ENCODE measurements around the gene RABGGTA. TPM values are rescaled to one million over a fixed set of nuclear protein-coding genes. Genes with fewer than 3 reads are reported as not detected.

Gene RABGGTA, protein sequence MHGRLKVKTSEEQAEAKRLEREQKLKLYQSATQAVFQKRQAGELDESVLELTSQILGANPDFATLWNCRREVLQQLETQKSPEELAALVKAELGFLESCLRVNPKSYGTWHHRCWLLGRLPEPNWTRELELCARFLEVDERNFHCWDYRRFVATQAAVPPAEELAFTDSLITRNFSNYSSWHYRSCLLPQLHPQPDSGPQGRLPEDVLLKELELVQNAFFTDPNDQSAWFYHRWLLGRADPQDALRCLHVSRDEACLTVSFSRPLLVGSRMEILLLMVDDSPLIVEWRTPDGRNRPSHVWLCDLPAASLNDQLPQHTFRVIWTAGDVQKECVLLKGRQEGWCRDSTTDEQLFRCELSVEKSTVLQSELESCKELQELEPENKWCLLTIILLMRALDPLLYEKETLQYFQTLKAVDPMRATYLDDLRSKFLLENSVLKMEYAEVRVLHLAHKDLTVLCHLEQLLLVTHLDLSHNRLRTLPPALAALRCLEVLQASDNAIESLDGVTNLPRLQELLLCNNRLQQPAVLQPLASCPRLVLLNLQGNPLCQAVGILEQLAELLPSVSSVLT
- total RNA-seq (2022; extraction: Qiagen RNA extraction) = 15.5 to 19.8 TPM (median 17.5 TPM) in 5 replicates

DNA sequence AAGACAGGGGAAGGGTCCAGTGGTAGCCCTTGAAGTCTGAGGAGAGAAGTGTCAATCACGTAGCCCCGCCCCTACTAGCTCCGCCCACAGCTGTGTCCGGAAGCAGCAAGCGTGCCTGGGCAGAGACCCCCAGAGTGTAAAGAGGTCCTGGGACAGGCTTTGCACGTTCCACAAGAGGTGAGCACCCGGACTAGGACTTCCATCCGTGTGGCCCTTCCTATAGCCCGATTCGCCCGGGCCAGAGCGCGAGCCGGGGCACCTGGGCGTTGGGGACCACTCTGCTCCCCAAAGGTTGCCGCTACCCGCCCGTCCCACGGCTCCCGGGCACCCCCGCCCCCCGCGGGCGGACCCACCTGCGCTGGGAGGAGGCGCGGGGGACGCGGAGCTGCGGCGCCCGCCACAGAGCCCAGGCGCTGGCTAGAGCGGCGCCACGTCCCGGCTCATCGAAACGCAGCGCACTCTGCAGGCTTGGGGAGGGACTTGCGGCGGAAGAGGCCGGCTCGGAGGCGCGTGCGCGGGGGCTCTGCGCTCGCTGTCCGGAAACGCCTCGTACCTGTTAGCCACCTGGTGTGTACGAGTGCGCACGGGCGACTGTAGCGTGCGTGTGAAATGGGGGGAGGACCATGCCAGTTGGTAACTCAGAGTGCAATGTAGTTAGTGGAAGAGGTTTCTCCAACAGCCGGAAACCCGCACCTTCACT, at the start of gene RABGGTA:
TSS of gene RABGGTA (minus strand) at position 464 of the 700 bp plus-strand sequence. CDS start 482 bp downstream, outside the sequence.

DNA sequence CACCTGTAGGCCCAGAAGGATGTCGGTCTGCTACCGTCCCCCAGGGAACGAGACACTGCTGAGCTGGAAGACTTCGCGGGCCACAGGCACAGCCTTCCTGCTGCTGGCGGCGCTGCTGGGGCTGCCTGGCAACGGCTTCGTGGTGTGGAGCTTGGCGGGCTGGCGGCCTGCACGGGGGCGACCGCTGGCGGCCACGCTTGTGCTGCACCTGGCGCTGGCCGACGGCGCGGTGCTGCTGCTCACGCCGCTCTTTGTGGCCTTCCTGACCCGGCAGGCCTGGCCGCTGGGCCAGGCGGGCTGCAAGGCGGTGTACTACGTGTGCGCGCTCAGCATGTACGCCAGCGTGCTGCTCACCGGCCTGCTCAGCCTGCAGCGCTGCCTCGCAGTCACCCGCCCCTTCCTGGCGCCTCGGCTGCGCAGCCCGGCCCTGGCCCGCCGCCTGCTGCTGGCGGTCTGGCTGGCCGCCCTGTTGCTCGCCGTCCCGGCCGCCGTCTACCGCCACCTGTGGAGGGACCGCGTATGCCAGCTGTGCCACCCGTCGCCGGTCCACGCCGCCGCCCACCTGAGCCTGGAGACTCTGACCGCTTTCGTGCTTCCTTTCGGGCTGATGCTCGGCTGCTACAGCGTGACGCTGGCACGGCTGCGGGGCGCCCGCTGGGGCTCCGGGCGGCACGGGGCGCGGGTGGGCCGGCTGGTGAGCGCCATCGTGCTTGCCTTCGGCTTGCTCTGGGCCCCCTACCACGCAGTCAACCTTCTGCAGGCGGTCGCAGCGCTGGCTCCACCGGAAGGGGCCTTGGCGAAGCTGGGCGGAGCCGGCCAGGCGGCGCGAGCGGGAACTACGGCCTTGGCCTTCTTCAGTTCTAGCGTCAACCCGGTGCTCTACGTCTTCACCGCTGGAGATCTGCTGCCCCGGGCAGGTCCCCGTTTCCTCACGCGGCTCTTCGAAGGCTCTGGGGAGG, 39.5 kb upstream of the RABGGTA start, which contains the start of gene LTB4R:
TSS of gene LTB4R (plus strand) at position 857 of the 959 bp plus-strand sequence. CDS start 4,150 bp downstream, outside the sequence.

DNA sequence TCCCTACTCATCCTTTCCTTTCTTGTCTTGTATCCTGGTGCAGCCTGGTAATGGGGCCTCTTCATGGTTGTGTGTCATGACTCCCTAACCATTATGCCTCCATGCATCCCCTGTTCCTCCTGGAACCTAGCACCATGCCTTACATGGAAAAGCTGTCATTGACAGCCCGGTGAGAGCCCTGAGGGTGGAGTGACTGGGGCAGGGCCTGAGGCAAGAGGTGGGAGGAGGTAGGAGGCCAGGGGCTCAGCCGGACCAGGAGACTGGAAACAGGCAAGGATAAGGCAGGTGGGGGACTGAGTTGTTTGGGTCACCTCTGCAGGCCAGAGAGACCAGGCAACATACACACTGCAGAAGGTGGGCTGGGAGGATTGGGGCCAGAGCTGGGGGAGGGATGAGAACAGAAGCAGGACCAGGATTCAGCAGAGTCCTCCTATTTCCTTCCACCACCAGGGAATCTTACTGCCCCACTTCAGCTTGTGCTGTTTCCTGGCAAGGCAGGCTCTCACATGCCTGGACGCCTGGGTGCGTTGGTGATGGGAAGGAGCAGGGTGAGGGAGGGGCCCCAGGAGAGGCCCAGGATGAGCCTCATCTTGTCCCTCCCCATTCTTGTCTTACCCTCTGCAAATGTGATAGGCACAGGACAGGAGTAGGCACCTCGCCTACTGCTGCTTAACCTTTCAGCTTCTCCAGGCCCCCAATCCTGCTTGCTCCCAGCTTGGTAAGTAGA, 38.3 kb upstream of the RABGGTA start, which contains the start of gene LTB4R2:
TSS of gene LTB4R2 (plus strand) at position 603 of the 727 bp plus-strand sequence. CDS start 525 bp downstream, outside the sequence.

DNA sequence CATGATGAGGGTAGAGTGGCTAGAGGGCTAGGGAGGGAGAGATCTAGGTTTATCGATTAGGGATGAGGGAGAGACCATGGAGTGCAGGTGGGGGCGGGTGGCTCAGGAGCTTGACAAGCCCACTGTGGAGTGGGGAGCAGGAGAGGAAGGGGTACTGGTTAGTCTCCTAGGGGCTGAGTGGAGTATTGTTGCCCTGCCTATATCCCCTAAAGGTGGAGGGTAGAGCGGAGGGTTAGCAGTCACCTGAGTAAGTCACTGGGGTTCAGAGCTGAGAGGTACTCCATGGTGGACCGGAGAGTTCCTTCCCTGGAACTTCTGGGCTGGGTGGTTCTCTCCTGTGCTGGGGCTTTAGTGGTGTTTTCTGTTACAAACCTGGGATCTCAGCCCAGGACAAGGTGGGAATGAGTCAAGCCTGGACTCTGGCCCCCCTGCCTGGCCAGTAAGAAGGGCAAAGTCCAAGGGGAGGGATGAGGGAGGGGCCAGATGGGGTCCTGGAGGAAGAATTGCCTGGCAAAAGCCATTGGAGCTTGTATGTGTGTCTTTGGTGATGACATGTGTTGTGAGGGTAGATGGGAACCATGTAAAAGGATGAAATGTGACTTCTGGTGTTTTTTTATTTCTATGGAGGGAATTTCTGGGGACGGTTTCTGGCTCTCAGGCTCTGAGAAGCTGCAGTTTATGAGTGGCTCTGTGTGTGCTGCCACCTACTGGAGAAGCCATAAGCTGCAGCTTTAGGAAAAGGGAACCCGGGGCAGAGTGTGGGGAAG, 36.4 kb upstream of the RABGGTA start, which contains the start of gene CIDEB:
TSS of gene CIDEB (minus strand) at position 403 of the 767 bp plus-strand sequence. CDS start at position 284, 119 bp downstream.

DNA sequence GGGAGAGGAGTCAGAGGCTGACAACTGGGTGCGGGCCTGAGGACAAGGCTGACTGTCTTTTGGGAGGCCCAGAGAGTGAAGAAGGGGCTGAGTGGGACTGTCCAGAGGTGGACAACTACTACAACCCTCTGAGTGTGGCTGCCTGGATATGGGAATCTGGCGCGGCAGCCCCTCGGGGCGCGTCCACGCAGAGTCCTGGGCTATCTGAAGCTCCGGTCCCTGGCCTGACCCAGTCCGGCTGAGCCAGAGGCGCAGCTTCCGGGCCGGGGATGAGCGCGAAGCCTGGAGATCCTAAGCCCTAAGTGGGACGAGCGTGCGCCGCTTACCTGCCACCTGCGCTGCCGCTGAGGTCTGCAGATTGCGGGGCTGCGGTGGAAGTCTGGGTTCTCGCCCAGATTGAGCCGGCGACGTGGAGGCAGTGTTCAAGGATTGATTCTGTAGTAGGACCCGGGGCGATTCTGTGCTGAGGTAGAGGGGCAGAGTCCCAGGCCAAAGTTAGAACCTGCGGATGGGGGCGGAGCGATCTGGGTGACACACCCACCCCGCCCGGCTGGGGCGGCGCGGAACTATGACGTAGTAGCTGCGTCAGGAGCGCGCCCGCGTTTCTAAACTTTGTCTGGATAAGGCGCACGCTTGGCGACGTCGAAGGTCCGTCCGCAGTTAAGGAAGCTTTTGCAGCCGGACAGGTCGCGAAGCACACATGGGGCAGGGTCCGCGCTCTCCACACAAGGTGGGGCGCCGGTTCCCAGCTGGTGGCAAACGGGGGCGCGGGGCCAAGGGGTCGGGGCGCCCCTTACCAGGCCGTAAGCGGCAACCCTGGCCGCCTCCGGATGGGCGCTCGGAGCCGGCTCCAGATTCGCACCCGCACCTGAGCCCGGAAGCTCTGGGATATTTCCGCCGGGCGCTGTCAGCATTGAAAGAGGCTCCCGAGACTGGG, 28.1 kb upstream of the RABGGTA start, which contains the start of the genes DHRS1 and NOP9:
TSS of gene DHRS1 (minus strand) at position 526 of the 937 bp plus-strand sequence. CDS start 674 bp downstream, outside the sequence.
TSS of gene NOP9 (plus strand) at position 596 of the 937 bp plus-strand sequence. CDS start at position 701, 105 bp downstream.

GRCh38 chr14:24262821-24263733, 8.3 kb downstream of the RABGGTA start, which contains the start of gene TGM1:
TSS of gene TGM1 (minus strand) at chr14:24263177. CDS start at chr14:24262352, 825 bp downstream.

DNA sequence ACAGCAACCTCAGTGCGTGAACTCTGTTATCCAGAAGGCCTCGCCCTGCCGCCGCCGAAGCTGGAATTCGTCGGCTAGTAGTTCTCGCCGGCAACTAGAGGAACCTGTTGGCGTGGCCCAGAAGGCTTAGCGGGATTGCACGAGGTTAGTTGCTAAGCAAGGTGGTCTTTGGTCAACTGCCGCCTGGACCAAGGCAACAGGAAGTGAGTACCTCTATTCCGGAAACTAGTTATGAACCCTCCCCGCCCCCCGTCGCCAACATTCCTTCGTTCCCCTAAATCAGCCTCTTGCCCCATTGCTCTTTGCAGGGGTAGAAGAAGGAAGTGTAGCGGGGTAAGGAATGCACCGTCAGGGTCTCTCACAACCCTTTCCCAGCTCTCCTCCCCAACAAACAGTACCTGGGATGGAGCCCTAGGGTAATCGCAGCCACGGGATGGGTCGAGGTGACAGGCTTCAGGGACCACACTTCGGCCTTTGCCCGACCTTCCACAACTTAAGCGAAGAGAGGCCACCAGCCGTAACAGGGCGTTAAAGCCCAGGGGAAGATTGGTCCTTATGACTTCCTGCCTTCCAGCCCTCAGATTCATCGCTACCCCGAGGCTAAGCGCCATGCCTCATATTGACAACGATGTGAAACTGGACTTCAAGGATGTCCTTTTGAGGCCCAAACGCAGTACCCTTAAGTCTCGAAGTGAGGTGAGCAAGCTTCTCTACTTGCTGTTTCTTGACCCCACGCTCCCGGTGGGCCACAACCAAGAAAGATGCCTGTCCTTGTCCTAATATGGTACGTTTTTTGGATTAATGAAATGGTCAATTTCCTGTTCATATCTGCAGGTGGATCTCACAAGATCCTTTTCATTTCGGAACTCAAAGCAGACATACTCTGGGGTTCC, 38.5 kb downstream of the RABGGTA start, which contains the start of gene GMPR2:
TSS of gene GMPR2 (plus strand) at position 285 of the 893 bp plus-strand sequence. CDS start at position 610, 325 bp downstream.

DNA sequence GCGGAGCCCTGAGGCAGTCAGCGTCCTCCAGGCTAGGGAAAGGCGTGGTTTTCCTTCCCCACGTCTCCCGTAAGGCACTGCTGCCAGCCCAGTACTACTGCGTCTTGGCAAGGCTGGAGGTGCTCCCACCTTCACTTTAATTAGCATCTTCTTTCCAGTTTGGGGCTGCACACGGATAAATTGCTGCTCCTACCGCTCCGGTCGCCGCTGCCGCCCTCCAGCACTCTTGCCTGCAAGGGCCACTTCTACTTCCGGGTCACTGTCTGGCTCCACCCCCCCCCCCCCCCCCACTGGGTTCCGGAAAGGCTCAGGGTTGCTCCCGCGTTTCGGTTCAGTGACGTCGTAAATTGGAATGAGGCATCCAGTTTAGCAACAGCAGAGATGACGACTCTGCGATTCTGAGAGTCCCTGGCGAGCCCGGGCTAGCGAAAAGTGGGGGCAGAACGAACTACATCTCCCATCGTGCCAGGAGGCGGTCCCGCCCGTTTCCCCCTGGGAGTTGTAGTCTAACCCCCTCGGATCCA, 39.2 kb downstream of the RABGGTA start, which contains the start of gene NEDD8:
TSS of gene NEDD8 (minus strand) at position 247 of the 524 bp plus-strand sequence. CDS start at position 147, 100 bp downstream.

Other genes starting within 250 kb of the RABGGTA start
- 0.35 to 0.74 TPM (median 0.53 TPM) in 5 replicates for gene CARMIL3, start 219.6 kb downstream of the RABGGTA start, total RNA-seq (2022; extraction: Qiagen RNA extraction)
- not detected in 5 replicates for gene CPNE6, start 200.0 kb downstream of the RABGGTA start, total RNA-seq (2022; extraction: Qiagen RNA extraction)
- 15.0 to 21.2 TPM (median 19.3 TPM) in 5 replicates for gene PCK2, start 177.3 kb downstream of the RABGGTA start, total RNA-seq (2022; extraction: Qiagen RNA extraction)
- 20.8 to 22.4 TPM (median 21.9 TPM) in 5 replicates for gene DCAF11, start 156.8 kb downstream of the RABGGTA start, total RNA-seq (2022; extraction: Qiagen RNA extraction)
- gene NRL, start 156.6 kb downstream of the RABGGTA start, total RNA-seq (2022; extraction: Qiagen RNA extraction) = 0.56 to 1.1 TPM (median 0.84 TPM) in 5 replicates
- 0.13 to 0.19 TPM in 2 of 5 replicates, not detected in the others for gene FITM1, start 140.9 kb downstream of the RABGGTA start, total RNA-seq (2022; extraction: Qiagen RNA extraction)
- gene PSME1, start 135.4 kb downstream of the RABGGTA start, total RNA-seq (2022; extraction: Qiagen RNA extraction) = 159 to 187 TPM (median 162 TPM) in 5 replicates
- gene EMC9, start 130.0 kb downstream of the RABGGTA start, total RNA-seq (2022; extraction: Qiagen RNA extraction) = 45.7 to 62.3 TPM (median 60.1 TPM) in 5 replicates
- gene PSME2, start 125.0 kb downstream of the RABGGTA start, total RNA-seq (2022; extraction: Qiagen RNA extraction) = 151 to 185 TPM (median 159 TPM) in 5 replicates
- gene RNF31, start 124.1 kb downstream of the RABGGTA start, total RNA-seq (2022; extraction: Qiagen RNA extraction) = 19.9 to 35.1 TPM (median 34.3 TPM) in 5 replicates
- gene IRF9, start 110.3 kb downstream of the RABGGTA start, total RNA-seq (2022; extraction: Qiagen RNA extraction) = 16.8 to 21.0 TPM (median 17.7 TPM) in 5 replicates
- gene REC8, start 99.5 kb downstream of the RABGGTA start, total RNA-seq (2022; extraction: Qiagen RNA extraction) = 3.3 to 6.5 TPM (median 5.3 TPM) in 5 replicates
- 72.5 to 89.6 TPM (median 84.6 TPM) in 5 replicates for gene IPO4, start 82.8 kb downstream of the RABGGTA start, total RNA-seq (2022; extraction: Qiagen RNA extraction)
- 58.4 to 64.8 TPM (median 63.8 TPM) in 5 replicates for gene TM9SF1, start 76.2 kb downstream of the RABGGTA start, total RNA-seq (2022; extraction: Qiagen RNA extraction)
- not detected in 5 replicates for gene TSSK4, start 65.9 kb downstream of the RABGGTA start, total RNA-seq (2022; extraction: Qiagen RNA extraction)
- gene CHMP4A, start 58.1 kb downstream of the RABGGTA start, total RNA-seq (2022; extraction: Qiagen RNA extraction) = 75.9 to 98.1 TPM (median 81.6 TPM) in 5 replicates
- 29.1 to 34.2 TPM (median 30.7 TPM) in 5 replicates for gene MDP1, start 55.5 kb downstream of the RABGGTA start, total RNA-seq (2022; extraction: Qiagen RNA extraction)
- gene NEDD8, start 39.2 kb downstream of the RABGGTA start, total RNA-seq (2022; extraction: Qiagen RNA extraction) = 450 to 490 TPM (median 458 TPM) in 5 replicates
- 54.1 to 66.3 TPM (median 57.2 TPM) in 5 replicates for gene GMPR2, start 38.7 kb downstream of the RABGGTA start, total RNA-seq (2022; extraction: Qiagen RNA extraction)
- 34.4 to 39.3 TPM (median 36.4 TPM) in 5 replicates for gene TINF2, start 29.0 kb downstream of the RABGGTA start, total RNA-seq (2022; extraction: Qiagen RNA extraction)
- gene TGM1, start 8.4 kb downstream of the RABGGTA start, total RNA-seq (2022; extraction: Qiagen RNA extraction) = 0.89 to 1.9 TPM (median 1.4 TPM) in 5 replicates
- gene DHRS1, start 28.2 kb upstream of the RABGGTA start, total RNA-seq (2022; extraction: Qiagen RNA extraction) = 10.4 to 14.5 TPM (median 11.6 TPM) in 5 replicates
- gene NOP9, start 28.3 kb upstream of the RABGGTA start, total RNA-seq (2022; extraction: Qiagen RNA extraction) = 13.5 to 16.8 TPM (median 15.9 TPM) in 5 replicates
- 0.08 to 0.24 TPM (median 0.17 TPM) in 5 replicates for gene CIDEB, start 36.4 kb upstream of the RABGGTA start, total RNA-seq (2022; extraction: Qiagen RNA extraction)
- 2.1 to 5.7 TPM (median 4.5 TPM) in 5 replicates for gene LTB4R2, start 38.5 kb upstream of the RABGGTA start, total RNA-seq (2022; extraction: Qiagen RNA extraction)
- gene LTB4R, start 39.9 kb upstream of the RABGGTA start, total RNA-seq (2022; extraction: Qiagen RNA extraction) = 4.4 to 7.8 TPM (median 5.9 TPM) in 5 replicates
- not detected in 5 replicates for gene ADCY4, start 63.5 kb upstream of the RABGGTA start, total RNA-seq (2022; extraction: Qiagen RNA extraction)
- not detected in 5 replicates for gene RIPK3, start 68.4 kb upstream of the RABGGTA start, total RNA-seq (2022; extraction: Qiagen RNA extraction)
- gene NFATC4, start 96.6 kb upstream of the RABGGTA start, total RNA-seq (2022; extraction: Qiagen RNA extraction) = 0.16 to 0.42 TPM (median 0.18 TPM) in 5 replicates
- gene NYNRIN, start 127.4 kb upstream of the RABGGTA start, total RNA-seq (2022; extraction: Qiagen RNA extraction) = 0.23 to 0.36 TPM (median 0.29 TPM) in 5 replicates
- 0.77 to 1.2 TPM (median 1.1 TPM) in 5 replicates for gene CBLN3, start 158.1 kb upstream of the RABGGTA start, total RNA-seq (2022; extraction: Qiagen RNA extraction)
- 21.5 to 27.2 TPM (median 26.8 TPM) in 5 replicates for gene KHNYN, start 158.4 kb upstream of the RABGGTA start, total RNA-seq (2022; extraction: Qiagen RNA extraction)
- 42.7 to 53.0 TPM (median 45.8 TPM) in 5 replicates for gene SDR39U1, start 171.2 kb upstream of the RABGGTA start, total RNA-seq (2022; extraction: Qiagen RNA extraction)
- gene CMA1, start 236.7 kb upstream of the RABGGTA start, total RNA-seq (2022; extraction: Qiagen RNA extraction) = not detected in 5 replicates